VCaP (cell line): ENCODE measurements around the gene CLCN2.

Source experiments
- H3K27ac ChIP-seq: fragments of 450-650 bp; 2 replicates; pipeline ENCODE4 v1.5.1; 2017
- CTCF ChIP-seq: fragments of 450-650 bp; conservative IDR thresholded peaks from 2 replicates; pipeline ENCODE4 v1.5.1; 2017; ENCODE audit warnings: mild to moderate bottlenecking, moderate library complexity

Gene CLCN2

GRCh38 chr3:184389935-184390528, 28.6 kb upstream of the CLCN2 start:
- TF ChIP-seq CTCF, result no peak
- no peak overlapping the region for H3K27ac ChIP-seq

- no peak for TF ChIP-seq CTCF
Observed at GRCh38 chr3:184389384-184389783, 28.0 kb upstream of the CLCN2 start.

GRCh38 chr3:184388936-184389230, 27.5 kb upstream of the CLCN2 start:
- no peak for TF ChIP-seq CTCF
- no peak overlapping the region for H3K27ac ChIP-seq

More at GRCh38 chr3:184389384-184389783, 28.0 kb upstream of the CLCN2 start:
- no peak overlapping the region for H3K27ac ChIP-seq

GRCh38 chr3:184388164-184388935, 26.9 kb upstream of the CLCN2 start:
- H3K27ac ChIP-seq, result no peak overlapping the region
- no peak for TF ChIP-seq CTCF

- H3K27ac ChIP-seq, result no peak overlapping the region
- TF ChIP-seq CTCF, result no peak
Observed at GRCh38 chr3:184387174-184387714, 25.8 kb upstream of the CLCN2 start.

- H3K27ac ChIP-seq, result no peak overlapping the region
- TF ChIP-seq CTCF, result no peak
Observed at GRCh38 chr3:184386047-184386806, 24.8 kb upstream of the CLCN2 start.

GRCh38 chr3:184384856-184385422, 23.5 kb upstream of the CLCN2 start:
- no peak overlapping the region for H3K27ac ChIP-seq
- no peak for TF ChIP-seq CTCF
